GM21576 (cell line): ENCODE results near the gene GPR143.
"Not testable (repeated sequence)": the region's sequence is repeated elsewhere in the genome, so short reads cannot be mapped to it uniquely, and the experiment has no call there.

Experiments used
- ATAC-seq: cut with Tn5 transposase; IDR thresholded peaks from one replicate; pipeline ENCODE4 v1.9.1; 2021; ENCODE audit warnings: mild to moderate bottlenecking, moderate library complexity; ENCODE audit not compliant: unreplicated experiment

Gene GPR143

DNA sequence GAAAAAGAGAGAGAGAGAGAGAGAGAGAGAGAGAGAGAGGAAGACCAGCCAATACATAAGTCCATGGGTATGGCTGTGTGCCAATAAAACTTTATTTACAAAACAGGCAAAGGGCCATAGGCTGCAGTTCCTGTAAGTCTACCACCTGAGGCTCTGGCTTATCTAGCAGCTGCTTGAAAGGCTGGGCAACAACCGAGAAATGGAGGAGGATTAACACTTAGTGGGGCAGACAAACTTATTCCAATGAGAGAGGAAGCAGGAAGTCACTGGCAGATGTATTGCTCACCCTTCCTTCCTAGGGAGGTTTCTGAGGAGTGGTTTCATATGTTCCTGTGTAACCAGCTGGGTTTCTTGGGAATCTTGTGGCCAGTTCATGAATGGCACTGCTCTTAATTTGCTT, 4.7 kb upstream of the GPR143 start:
- no peak for ATAC-seq

- not testable (repeated sequence) for ATAC-seq
These were observed 2.7 kb upstream of the GPR143 start for GRCh38 chrX:9768321-9768839.

DNA sequence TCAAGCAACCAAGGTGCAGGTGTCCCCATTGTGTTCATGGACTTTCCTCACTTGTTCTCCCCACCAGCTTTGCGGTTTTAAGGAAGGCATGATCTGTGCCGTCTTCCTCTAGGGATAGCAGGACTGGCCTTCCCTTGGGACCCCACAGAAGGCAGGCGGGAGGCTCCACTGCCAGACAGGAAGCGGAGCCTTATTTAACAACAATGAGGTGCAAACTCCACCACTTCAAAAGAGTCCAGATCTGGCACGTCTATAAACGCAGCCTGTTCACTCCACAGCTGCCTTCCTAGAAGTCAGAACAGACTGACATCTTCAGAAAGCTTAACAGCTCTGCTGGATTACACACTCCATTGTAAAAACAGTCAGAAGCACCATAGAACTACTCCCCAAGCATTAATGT, 1.7 kb upstream of the GPR143 start:
- ATAC-seq: no peak

DNA sequence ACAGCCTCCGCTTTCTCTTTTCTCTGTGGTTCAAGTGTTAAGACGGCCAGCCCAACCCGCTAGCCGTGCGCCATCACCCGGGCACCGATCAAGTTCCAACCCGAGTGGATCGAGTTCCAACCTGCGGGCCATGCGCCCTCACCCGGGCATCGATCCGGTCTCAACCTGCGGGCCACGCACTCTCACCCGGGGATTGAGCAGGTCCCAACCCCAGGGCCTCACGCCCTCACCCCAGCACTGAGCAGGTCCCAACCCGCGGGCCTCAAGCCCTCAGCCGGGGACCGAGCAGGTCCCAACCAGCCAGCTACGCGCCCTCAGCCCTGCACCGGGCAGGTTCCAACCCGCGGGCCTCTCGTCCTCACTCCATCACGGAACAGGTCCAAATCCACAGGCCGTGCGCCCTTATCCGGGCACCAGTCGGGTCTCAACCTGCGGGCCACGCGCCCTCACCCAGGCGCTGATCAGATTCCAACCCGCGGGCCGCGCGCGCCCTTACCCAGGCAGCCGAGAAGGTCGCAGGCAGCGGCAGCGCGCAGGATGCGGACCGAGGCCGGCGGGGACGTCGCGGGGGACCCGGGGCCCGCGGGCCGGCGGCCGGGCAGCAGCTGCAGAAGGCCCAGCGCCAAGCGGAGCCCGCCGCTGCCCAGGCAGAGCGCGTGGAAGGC, 443 bp downstream of the GPR143 start:
- no peak for ATAC-seq

- ATAC-seq: no peak
These were observed 6.3 kb downstream of the GPR143 start for GRCh38 chrX:9759337-9759736.

GRCh38 chrX:9758021-9758638, 7.5 kb downstream of the GPR143 start:
- ATAC-seq: no peak

GRCh38 chrX:9757366-9757765, 8.3 kb downstream of the GPR143 start:
- ATAC-seq: no peak

- no peak for ATAC-seq
These were observed 16.4 kb downstream of the GPR143 start for GRCh38 chrX:9749146-9749692.

GRCh38 chrX:9747644-9748043, 18.0 kb downstream of the GPR143 start:
- ATAC-seq: no peak

GRCh38 chrX:9746148-9746888, 19.3 kb downstream of the GPR143 start:
- ATAC-seq: no peak

GRCh38 chrX:9745417-9746115, 20.1 kb downstream of the GPR143 start:
- no peak for ATAC-seq

- ATAC-seq: no peak
These were observed 26.5 kb downstream of the GPR143 start for GRCh38 chrX:9739130-9739529.

- ATAC-seq: no peak
These were observed 27.5 kb downstream of the GPR143 start for GRCh38 chrX:9738151-9738550.

GRCh38 chrX:9737363-9737762, 28.3 kb downstream of the GPR143 start:
- ATAC-seq: no peak

DNA sequence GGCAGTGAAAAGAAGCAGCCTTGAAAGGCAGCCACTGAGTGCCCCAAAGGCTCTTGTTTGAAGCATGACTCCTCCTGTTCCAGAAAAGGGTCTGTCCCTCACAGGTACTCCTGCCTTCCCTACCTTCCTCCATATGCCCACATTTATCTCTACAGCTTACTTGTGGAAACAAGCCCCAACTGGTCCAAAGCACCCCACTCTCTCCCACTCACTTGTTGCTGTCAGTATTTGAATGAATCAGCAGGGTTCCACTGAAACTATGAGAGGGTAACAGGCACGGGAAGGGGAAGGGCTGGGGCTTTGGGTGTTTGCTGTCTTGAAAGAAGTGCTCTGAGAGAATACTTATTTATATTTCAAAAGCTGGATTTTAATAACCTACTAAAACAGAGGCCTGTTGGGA, 34.9 kb downstream of the GPR143 start:
- no peak for ATAC-seq

- no peak for ATAC-seq
These were observed 35.6 kb downstream of the GPR143 start for GRCh38 chrX:9730078-9730477.

- ATAC-seq: no peak
These were observed 36.3 kb downstream of the GPR143 start for GRCh38 chrX:9729171-9729885.

- no peak for ATAC-seq
These were observed 37.4 kb downstream of the GPR143 start for GRCh38 chrX:9728261-9728660.

- no peak for ATAC-seq
These were observed 40.9 kb downstream of the GPR143 start for GRCh38 chrX:9724711-9725110.

DNA sequence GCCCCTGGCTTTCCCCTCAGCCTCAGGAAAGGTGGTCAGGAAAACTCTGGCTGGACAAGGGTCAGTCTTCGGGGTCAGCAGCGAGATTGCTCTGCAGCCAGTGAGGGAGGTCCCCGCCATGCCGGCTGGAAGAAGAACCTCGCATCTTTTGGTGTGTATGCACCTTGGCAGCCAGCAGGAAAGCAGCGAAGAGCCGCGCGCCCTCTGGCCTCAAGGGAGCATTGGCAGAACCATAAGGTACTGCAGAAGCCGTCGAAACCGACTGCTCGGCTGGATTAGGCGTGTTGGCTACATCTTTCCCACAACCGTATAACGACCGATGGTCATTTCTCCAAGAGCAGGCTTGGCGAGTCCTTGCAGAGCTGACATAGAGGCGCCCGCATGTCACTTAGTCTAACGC, 48.3 kb downstream of the GPR143 start:
- no peak for ATAC-seq
